Pancreas (tissue), 10 donors: ENCODE measurements around the gene NDFIP2. TPM values are rescaled to one million over a fixed set of nuclear protein-coding genes. Genes with fewer than 3 reads are reported as not detected.

Experiments used
- ATAC-seq, 4 donors: fragments of 200-7000 bp; cut with Tn5 transposase; one replicate each; pipeline versions ENCODE4 v1.8.0 to v1.9.1; 2020; ENCODE audit warnings: mild to moderate bottlenecking in 4 of 4, moderate library complexity in 4 of 4
- DNase-seq, 6 donors: peaks; one replicate each; pipeline ENCODE4 v3.0.0-alpha.2; 2020
- FAIRE-seq: peaks from 2 replicates; lab custom pipeline; 2012; peaks lifted over from hg19 to GRCh38; lab: Jason Lieb, UNC
- H3K27ac ChIP-seq, 4 donors: fragments of 200-600 bp; sonication (generic); 1 replicate in 3 of 4; 2 replicates in 1 of 4; pipeline versions ENCODE4 v1.5.0 to v1.8.0; 2020
- H3K27me3 ChIP-seq, 4 donors: fragments of 200-600 bp; one replicate each; pipeline ENCODE4 v1.8.0; 2021
- H3K36me3 ChIP-seq, 3 donors: fragments of 200-600 bp; sonication (generic) in 1 of 3; one replicate each; pipeline versions ENCODE4 v1.5.0 to v1.8.0; 2020 to 2021
- H3K4me1 ChIP-seq, 3 donors: fragments of 200-600 bp; one replicate each; pipeline ENCODE4 v1.8.0; 2021
- H3K4me3 ChIP-seq, 4 donors: fragments of 200-600 bp; sonication (generic) in 2 of 4; one replicate each; pipeline versions ENCODE4 v1.5.0 to v1.8.0; 2020 to 2021
- H3K9me3 ChIP-seq, 4 donors: fragments of 200-600 bp; one replicate each; pipeline ENCODE4 v1.8.0; 2021
- WGBS, 2 donors: extraction: QIAGEN DNeasy Blood & Tissue Kit; methylation state at CpG; one replicate each; pipeline ENCODE4 v1.1.7; 2013; 5-methylcytosine and 5-hydroxymethylcytosine counted together
- intact Hi-C, 3 donors: fragments of 100-400 bp; cut with DNase I; formaldehyde crosslinking; loops; one replicate each; pipeline versions ENCODE4 v1.11.1 to v1.14.2; 2022
- polyA plus RNA-seq, 2 donors: library from polyadenylated mRNA; stranded (reverse); fragments of 200-250 nt; gene quantifications; one replicate each; pipeline ENCODE4 v1.2.3, GENCODE V29; 2013
- total RNA-seq, 6 donors: library from RNA; stranded (reverse); fragmentation: NEBNext Ultra II Directional in 4 of 6; extraction: Animal tissue kit (Norgen Biotek cat#: 25700) in 4 of 6; gene quantifications; one replicate each; pipeline versions ENCODE4 v1.2.1 to v1.2.4, GENCODE V29; 2021 to 2023
- TF ChIP-seq, protein P1 (sequence below), 4 donors: fragments of 200-600 bp; sonication (generic) in 3 of 4; IDR thresholded peaks; one replicate each; pipeline versions ENCODE4 v1.5.0 to v1.8.0; 2021; ENCODE audit warnings: antibody characterized with exemption in 4 of 4
- donor health status: healthy with polysubstance abuse.
- donor health status: DM: no; HTN: no; CAD: no; lungs with moderate emphysema.
- donor health status: DM: no; HTN: no; CAD: no.
- donor health status: control.
- donor health status: control.
- donor health status: Bipolar disorder and iron deficiency.
- donor health status: DM: yes; HTN: yes; CAD: no.
- donor health status: DM: no; HTN: no; CAD: no.
- donor health status: DM: no; HTN: no; CAD: no.
- donor health status: DM: yes; HTN: yes; CAD: no.

Gene NDFIP2
- total and polyA plus RNA-seq, 8 donors = 6.3 to 35.0 (median 21.9) TPM

DNA sequence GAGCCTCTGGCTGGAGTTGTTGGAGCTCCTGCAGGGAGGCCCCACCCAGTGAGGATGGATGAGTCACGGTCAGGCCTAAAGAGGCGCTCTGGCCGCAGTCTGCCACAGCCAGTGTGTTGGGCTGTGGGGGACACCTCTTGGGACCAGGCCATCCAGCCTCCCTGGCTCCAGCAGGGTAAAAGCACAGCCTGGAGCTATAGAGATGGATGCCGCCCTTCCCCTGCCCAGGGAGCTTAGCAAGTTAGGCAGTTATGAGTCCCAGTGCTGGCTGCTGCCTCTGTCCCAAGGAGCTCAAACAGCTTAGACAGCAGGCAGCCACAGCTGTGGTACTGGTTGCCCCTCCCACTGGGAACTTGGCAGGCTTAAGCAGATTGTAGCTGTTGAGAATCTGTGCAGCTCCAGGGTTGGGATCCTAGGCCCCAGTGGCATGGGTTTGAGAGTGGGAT is 100.9 kb downstream of the NDFIP2 start:
- peak in 1 of 6 donors; percentile 33 for DNase-seq
- intact Hi-C loops = no loop called here
- TF ChIP-seq, protein P1, sequence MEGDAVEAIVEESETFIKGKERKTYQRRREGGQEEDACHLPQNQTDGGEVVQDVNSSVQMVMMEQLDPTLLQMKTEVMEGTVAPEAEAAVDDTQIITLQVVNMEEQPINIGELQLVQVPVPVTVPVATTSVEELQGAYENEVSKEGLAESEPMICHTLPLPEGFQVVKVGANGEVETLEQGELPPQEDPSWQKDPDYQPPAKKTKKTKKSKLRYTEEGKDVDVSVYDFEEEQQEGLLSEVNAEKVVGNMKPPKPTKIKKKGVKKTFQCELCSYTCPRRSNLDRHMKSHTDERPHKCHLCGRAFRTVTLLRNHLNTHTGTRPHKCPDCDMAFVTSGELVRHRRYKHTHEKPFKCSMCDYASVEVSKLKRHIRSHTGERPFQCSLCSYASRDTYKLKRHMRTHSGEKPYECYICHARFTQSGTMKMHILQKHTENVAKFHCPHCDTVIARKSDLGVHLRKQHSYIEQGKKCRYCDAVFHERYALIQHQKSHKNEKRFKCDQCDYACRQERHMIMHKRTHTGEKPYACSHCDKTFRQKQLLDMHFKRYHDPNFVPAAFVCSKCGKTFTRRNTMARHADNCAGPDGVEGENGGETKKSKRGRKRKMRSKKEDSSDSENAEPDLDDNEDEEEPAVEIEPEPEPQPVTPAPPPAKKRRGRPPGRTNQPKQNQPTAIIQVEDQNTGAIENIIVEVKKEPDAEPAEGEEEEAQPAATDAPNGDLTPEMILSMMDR (IDR thresholded peaks at IDR 0.05) = no peak

DNA sequence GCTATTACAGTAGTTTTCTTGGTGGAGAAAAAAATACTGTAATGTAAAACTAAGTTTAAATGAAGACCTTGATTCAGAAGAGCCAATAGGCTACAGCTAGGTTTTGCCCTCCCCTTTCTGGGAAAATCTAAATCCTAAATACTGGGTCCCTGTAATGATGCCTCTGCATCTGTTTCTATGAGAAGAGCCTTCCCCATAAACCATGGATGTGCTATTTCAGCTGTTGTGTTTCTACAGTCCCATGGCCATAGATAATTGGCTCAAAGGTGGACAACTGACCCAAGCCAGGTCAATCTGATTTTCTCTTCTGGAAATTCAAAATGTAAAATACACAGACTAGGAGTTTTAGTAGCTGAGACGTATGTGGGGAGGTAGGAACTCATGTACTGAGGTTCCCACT is 101.9 kb downstream of the NDFIP2 start:
- TF ChIP-seq, protein P1 (IDR thresholded peaks at IDR 0.05) = no peak
- ATAC-seq (no peak), FAIRE-seq (no peak), DNase-seq (no peak)
- Histone ChIP-seq H3K27me3 (no peaks in the 10 kb centered on the region), H3K27ac (no peak overlapping the region), H3K4me3 (no peak overlapping the region), H3K4me1 (no peaks in the 10 kb centered on the region), H3K9me3 (no peaks in the 10 kb centered on the region), H3K36me3 (no peaks in the 10 kb centered on the region)
- WGBS, 2 donors = 79 to 85% methylated on average over 1 of the region's 1 CpG
- intact Hi-C loops = no loop called here

More for the DNA sequence above, 100.9 kb downstream of the NDFIP2 start:
- Histone ChIP-seq H3K36me3 (no peaks in the 10 kb centered on the region), H3K4me1 (no peaks in the 10 kb centered on the region), H3K4me3 (no peak overlapping the region), H3K27ac (no peak overlapping the region), H3K27me3 (no peaks in the 10 kb centered on the region), H3K9me3 (no peaks in the 10 kb centered on the region)
- FAIRE-seq = no peak
- 96 to 98% methylated on average over 4 of the region's 4 CpGs for WGBS, 2 donors
- ATAC-seq = no peak

DNA sequence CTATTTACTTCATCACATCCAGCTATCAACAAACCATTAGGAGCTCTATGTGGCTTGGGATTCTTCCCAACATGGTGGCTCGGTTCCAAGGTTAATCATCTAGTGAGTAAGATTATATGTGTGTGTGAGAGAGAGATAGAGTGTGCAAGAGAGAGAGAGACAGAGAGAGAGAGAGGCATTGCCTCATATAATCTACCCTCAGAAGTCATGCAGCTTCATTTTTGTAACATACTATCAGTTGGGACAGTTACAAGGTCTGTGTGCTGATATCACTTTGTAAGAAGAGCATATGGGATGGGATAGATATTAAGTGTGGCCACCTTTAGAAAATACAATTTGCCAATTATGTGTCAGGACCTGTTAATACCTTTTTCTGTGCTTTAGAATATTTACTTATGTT is 104.1 kb downstream of the NDFIP2 start:
- H3K27ac ChIP-seq = no peak overlapping the region
- no peaks in the 10 kb centered on the region for H3K9me3 ChIP-seq
- TF ChIP-seq, protein P1 (IDR thresholded peaks at IDR 0.05) = no peak
- no peak for DNase-seq
- H3K27me3 ChIP-seq = no peaks in the 10 kb centered on the region
- H3K4me1 ChIP-seq = no peaks in the 10 kb centered on the region
- H3K36me3 ChIP-seq = no peaks in the 10 kb centered on the region
- FAIRE-seq = no peak
- intact Hi-C loops = no loop called here
- WGBS, 2 donors = 47 to 49% methylated on average over 1 of the region's 1 CpG
- no peak overlapping the region for H3K4me3 ChIP-seq
- no peak for ATAC-seq

DNA sequence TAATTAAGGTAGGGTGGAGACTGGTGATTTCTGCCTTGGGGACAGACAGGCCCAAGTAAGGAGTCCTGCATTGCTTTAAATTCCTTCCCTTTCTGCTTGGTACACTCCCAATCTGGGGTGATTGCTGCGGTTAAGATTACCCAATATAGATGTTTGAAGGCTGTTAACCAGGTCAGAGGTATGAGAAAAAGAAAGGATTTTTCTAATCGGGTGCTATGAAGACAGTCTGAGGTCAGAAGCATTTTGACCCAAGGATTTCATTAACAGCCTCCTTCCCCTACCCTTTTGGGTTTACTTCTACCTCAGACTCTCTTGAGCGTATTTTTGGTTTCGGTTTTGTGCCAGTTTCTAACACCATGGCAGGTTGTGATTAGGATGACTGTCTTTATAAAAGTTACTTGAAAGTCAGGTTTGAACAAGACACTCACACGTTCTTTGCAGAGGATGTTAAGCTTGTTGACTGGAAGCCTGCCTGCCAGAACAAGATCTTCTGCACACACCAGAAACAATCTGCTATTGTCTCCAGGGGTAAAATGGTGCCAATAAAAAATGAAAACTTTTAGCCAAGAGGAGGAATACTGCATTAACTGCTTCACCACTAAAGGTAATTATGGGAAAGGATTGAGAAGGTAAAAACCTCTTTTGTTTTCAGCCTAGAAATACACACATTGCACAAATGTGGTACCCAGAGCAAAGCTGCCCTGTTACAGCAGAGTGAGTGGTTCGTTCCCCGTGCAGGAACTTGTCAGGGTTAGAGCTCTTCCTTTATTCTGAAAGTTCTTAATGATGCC is 108.8 kb downstream of the NDFIP2 start:
- peak in 1 of 4 donors; percentile 50 for ATAC-seq
- H3K4me3 ChIP-seq = no peak overlapping the region
- H3K9me3 ChIP-seq = no peaks in the 10 kb centered on the region
- WGBS, 2 donors = 68 to 73% methylated on average over 7 of the region's 7 CpGs
- no peaks in the 10 kb centered on the region for H3K36me3 ChIP-seq
- intact Hi-C loops = no loop called here
- TF ChIP-seq, protein P1 (IDR thresholded peaks at IDR 0.05) = no peak
- H3K27ac ChIP-seq = no peak overlapping the region
- H3K4me1 ChIP-seq = no peaks in the 10 kb centered on the region
- no peak for FAIRE-seq
- H3K27me3 ChIP-seq = no peaks in the 10 kb centered on the region
- DNase-seq = no peak

DNA sequence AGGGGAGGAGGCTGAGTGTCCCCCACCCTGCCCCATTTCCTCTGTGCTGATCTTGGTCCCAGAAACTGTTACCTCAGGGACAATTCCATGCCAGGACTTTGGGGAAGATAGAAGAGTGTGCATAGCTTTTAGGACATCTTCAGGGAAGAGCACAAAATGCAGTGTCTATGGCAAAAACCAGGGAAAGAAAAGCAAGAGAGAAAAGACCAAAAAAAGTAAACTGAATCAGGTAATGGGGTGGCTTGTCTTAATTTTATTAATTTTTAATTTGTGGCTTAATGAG is 109.4 kb downstream of the NDFIP2 start:
- FAIRE-seq = no peak
- no peak overlapping the region for H3K4me3 ChIP-seq

More for the DNA sequence above, 109.4 kb downstream of the NDFIP2 start:
- no peaks in the 10 kb centered on the region for H3K27me3 ChIP-seq
- TF ChIP-seq, protein P1 (IDR thresholded peaks at IDR 0.05) = no peak
- intact Hi-C loops = no loop called here
- H3K27ac ChIP-seq = no peak overlapping the region
- H3K9me3 ChIP-seq = no peaks in the 10 kb centered on the region
- H3K36me3 ChIP-seq = no peaks in the 10 kb centered on the region
- ATAC-seq = no peak
- no peaks in the 10 kb centered on the region for H3K4me1 ChIP-seq
- no peak for DNase-seq
